Endothelial cell of umbilical vein (primary cell): ENCODE results near the gene PLCD3. TPM values are rescaled to one million over a fixed set of nuclear protein-coding genes. Genes with fewer than 3 reads are reported as not detected.
A peak's percentile ranks its signal among the peaks of the same experiment; 100 is the strongest.

Source experiments
- BruUV-seq: library from RNA; stranded (reverse); fragments of 400-500 nt; replicated peaks from 2 replicates; lab custom pipeline; 2021; lab: Mats Ljungman, UMichigan
- CTCF ChIA-PET: fragments of 300-600, 350-600 bp; sonication (Branson Sonifier 250); formaldehyde crosslinking; loops from one replicate; lab custom pipeline; 2021; ENCODE audit warnings: antibody characterized with exemption, inconsistent platforms; lab: Charles Lee
- POLR2A ChIA-PET: fragments of 300-600, 350-600 bp; sonication (Branson Sonifier 250); formaldehyde crosslinking; loops from one replicate; lab custom pipeline; 2021; ENCODE audit warnings: antibody characterized with exemption, inconsistent platforms; lab: Charles Lee
- DNase-seq: peaks from one replicate; pipeline ENCODE4 v3.0.0-alpha.2; 2011; ENCODE audit warnings: low read depth, low spot score
- FAIRE-seq: peaks from 2 replicates; lab custom pipeline; 2011; peaks lifted over from hg19 to GRCh38; lab: Jason Lieb, UNC
- H2AFZ ChIP-seq: 2 replicates; pipeline ENCODE4 v1.6.0; 2012; ENCODE audit warnings: low read depth, low read length, control low read depth, inconsistent platforms
- H3K27ac ChIP-seq: 2 replicates; pipeline ENCODE4 v1.5.1; 2011; ENCODE audit warnings: low read depth, mild to moderate bottlenecking, control low read depth, low read length, moderate library complexity; ENCODE audit not compliant: insufficient read depth
- H3K27me3 ChIP-seq, 2 experiments: 2 replicates each; pipeline versions ENCODE4 v1.6.0 to v1.6.1; 2011; ENCODE audit warnings: low read length in 2 of 2, mixed read lengths in 1 of 2; ENCODE audit not compliant: control insufficient read depth in 2 of 2, insufficient read depth in 2 of 2
- H3K36me3 ChIP-seq, 2 experiments: 2 replicates in 1 of 2; 3 replicates in 1 of 2; pipeline ENCODE4 v1.5.1; 2011; ENCODE audit warnings: low read length in 2 of 2, mild to moderate bottlenecking in 1 of 2, moderate library complexity in 1 of 2; ENCODE audit not compliant: control insufficient read depth in 2 of 2, insufficient read depth in 2 of 2; ENCODE audit errors: extremely low read depth in 1 of 2
- H3K4me1 ChIP-seq: 3 replicates; pipeline ENCODE4 v1.5.1; 2011; ENCODE audit warnings: mild to moderate bottlenecking, low read length; ENCODE audit not compliant: control insufficient read depth, insufficient read depth; ENCODE audit errors: extremely low read depth
- H3K4me2 ChIP-seq: 2 replicates; pipeline ENCODE4 v1.6.1; 2011; ENCODE audit warnings: low read length, control low read depth, mixed read lengths; ENCODE audit not compliant: insufficient read depth
- H3K4me3 ChIP-seq, 3 experiments: fragments of 200-600 bp in 1 of 3; sonication (generic), shearing (Covaris generic) in 1 of 3; replicated peaks in 1 of 3; 2 replicates each; pipeline ENCODE4 v1.5.1; 2011 to 2016; ENCODE audit warnings: control low read depth in 3 of 3, low read length in 3 of 3, mild to moderate bottlenecking in 2 of 3, inconsistent platforms in 1 of 3, low read depth in 1 of 3, moderate library complexity in 1 of 3; ENCODE audit not compliant: insufficient read depth in 1 of 3
- H3K79me2 ChIP-seq: 2 replicates; pipeline ENCODE4 v1.6.0; 2012; ENCODE audit warnings: low read length, inconsistent platforms; ENCODE audit not compliant: control insufficient read depth, insufficient read depth
- H3K9ac ChIP-seq: replicated peaks from 2 replicates; pipeline ENCODE3; 2011; ENCODE audit warnings: low read length, control low read depth; ENCODE audit not compliant: insufficient read depth; ENCODE audit errors: extremely low read depth
- H3K9me1 ChIP-seq: replicated peaks from 3 replicates; pipeline ENCODE4 v1.6.0; 2011; ENCODE audit warnings: mild to moderate bottlenecking, low read length; ENCODE audit not compliant: control insufficient read depth, insufficient read depth; ENCODE audit errors: extremely low read depth
- H3K9me3 ChIP-seq: replicated peaks from 2 replicates; pipeline ENCODE4 v1.5.1; 2012; ENCODE audit warnings: low read length, inconsistent platforms; ENCODE audit not compliant: control insufficient read depth, insufficient read depth
- H4K20me1 ChIP-seq: replicated peaks from 2 replicates; pipeline ENCODE3; 2011; ENCODE audit warnings: mild to moderate bottlenecking, low read length; ENCODE audit not compliant: control insufficient read depth, insufficient read depth; ENCODE audit errors: extremely low read depth
- FOS ChIP-seq: IDR thresholded peaks from 2 replicates; pipeline ENCODE4 v1.6.1; 2011; ENCODE audit warnings: mild to moderate bottlenecking, low read length, moderate library complexity, borderline replicate concordance; ENCODE audit not compliant: insufficient read depth
- JUN ChIP-seq: IDR thresholded peaks from 2 replicates; pipeline ENCODE4 v1.6.1; 2011; ENCODE audit warnings: borderline replicate concordance, low read depth; ENCODE audit not compliant: insufficient read length, insufficient read depth
- POLR2A ChIP-seq: IDR thresholded peaks from 2 replicates; pipeline ENCODE4 v1.6.1; 2012; ENCODE audit warnings: low read depth, mild to moderate bottlenecking, control low read depth, low read length
- dilution Hi-C: fragments of 300-500 bp; cut with MboI; formaldehyde crosslinking; loops from one replicate; pipeline ENCODE4 v1.15.0; 2019; ENCODE audit warnings: low sequenced_read_pairs; ENCODE audit not compliant: extremely low pct_ligation_motif_present
- intact Hi-C: fragments of 100-400 bp; cut with micrococcal nuclease; formaldehyde crosslinking; loops from one replicate; pipeline ENCODE4 v1.10.0; 2022
- polyA plus RNA-seq, 4 experiments: library from polyadenylated mRNA; depleted of rRNA in 3 of 4; stranded (reverse) in 3 of 4; unstranded in 1 of 4; fragments of >200 nt; gene quantifications; 2 replicates each; pipeline versions ENCODE4 v1.2.1 to v1.2.3, GENCODE V29; 2011 to 2012; ENCODE audit warnings: missing spikeins in 1 of 4
- total RNA-seq: library from RNA; stranded (reverse); gene quantifications from 2 replicates; pipeline ENCODE4 v1.2.3, GENCODE V29; 2021

The PLCD3 gene
- total and polyA plus RNA-seq, 2 donors (not counting 3 experiments of a cell fraction or from before 2014, with no cell fraction given) = 30.4 to 43.1 TPM

DNA sequence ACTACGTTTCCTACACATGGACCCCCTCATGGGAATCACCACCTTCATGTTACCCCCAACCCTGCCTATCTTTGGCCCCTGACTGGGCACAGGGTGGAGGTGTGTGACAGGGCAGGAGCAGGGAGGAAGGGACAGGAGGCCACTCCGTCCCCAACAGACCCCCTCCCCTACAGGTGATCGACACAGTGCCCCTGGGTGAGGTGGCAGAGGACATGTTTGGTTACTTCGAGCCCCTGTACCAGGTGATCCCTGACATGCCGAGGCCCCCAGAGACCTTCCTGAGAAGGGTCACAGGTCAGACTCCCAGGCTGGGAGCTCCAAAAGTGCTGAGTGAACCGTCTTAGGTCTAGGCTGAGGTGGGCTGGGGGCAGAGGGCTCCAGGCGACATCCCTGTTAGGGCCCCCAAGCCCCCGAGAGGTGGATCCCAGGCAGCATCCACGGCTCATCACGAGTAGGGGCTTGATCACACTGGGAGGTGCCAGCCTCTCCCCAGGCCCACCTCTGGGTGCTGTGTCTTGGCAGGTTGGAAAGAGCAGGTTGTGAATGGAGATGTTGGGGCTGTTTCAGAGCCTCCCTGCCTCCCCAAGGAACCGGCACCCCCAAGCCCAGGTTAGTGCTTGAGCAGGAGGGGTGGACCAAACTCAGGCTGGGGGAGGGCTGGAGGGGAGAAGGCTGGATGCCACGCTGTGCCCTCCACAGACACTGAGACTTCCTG, 4.7 kb upstream of the PLCD3 start:
- POLR2A ChIA-PET = no interaction called here
- no peak overlapping the region for H2AFZ ChIP-seq
- H3K4me1 ChIP-seq = peaks cover 10% of the 10 kb centered on the region
- intact Hi-C loops = no loop called here
- no TSS peak for BruUV-seq
- no peaks in the 10 kb centered on the region for H3K9me3 ChIP-seq
- FAIRE-seq = no peak
- H3K4me3 ChIP-seq = no peak overlapping the region
- no peaks in the 10 kb centered on the region for H3K36me3 ChIP-seq
- H3K9me1 ChIP-seq = no peaks in the 10 kb centered on the region
- H3K27me3 ChIP-seq = no peaks in the 10 kb centered on the region
- H3K9ac ChIP-seq = no peak overlapping the region
- no peaks in the 10 kb centered on the region for H4K20me1 ChIP-seq
- dilution Hi-C loops = no loop called here
- no peaks in the 10 kb centered on the region for H3K79me2 ChIP-seq
- H3K27ac ChIP-seq = no peak overlapping the region
- H3K4me2 ChIP-seq = no peak overlapping the region
- CTCF ChIA-PET = interaction anchor here (0.8 to 6.4 kb wide), 4 partner anchors 11 to 257 kb away, joined by 3 to 476 read pairs (median 200); partner anchors contain the start of gene HEXIM1
- TF ChIP-seq JUN = no peak
- no peak for DNase-seq

DNA sequence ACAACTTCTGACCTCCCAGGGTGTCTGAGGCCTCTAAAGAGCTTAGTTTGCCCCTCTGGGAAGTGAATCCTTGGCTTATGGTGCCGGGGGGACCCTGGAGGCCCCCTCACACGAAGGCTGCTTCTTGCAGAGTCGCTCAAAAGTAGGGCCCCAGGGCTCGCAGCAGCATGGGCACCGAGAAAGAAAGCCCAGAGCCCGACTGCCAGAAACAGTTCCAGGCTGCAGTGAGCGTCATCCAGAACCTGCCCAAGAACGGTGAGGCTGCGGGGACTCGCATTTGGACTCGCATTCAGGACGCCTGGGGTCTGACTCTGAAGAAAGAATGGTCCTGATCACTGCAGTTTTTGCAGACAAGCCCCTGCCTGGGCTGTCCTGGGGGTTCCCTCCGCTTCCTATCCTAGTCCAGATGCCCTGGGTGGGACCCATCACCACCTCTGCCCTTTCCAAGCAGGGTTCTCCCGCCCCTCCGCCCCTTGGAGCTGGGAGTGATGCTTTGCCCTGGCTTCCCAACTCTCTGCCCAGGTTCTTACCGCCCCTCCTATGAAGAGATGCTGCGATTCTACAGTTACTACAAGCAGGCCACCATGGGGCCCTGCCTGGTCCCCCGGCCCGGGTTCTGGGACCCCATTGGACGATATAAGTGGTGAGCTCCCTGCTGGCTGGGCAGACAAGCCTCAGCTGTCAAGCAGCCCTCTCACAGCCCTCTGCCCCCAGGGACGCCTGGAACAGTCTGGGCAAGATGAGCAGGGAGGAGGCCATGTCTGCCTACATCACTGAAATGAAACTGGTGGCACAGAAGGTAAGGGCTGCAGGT, 3.9 kb upstream of the PLCD3 start:
- peaks cover 16% of the 10 kb centered on the region for H3K4me1 ChIP-seq
- peak overlapping the region; percentile 14 for H3K27ac ChIP-seq
- no peaks in the 10 kb centered on the region for H3K9me3 ChIP-seq
- BruUV-seq = no TSS peak
- H4K20me1 ChIP-seq = no peaks in the 10 kb centered on the region
- CTCF ChIA-PET = interaction anchor here (0.5 to 6.4 kb wide), 94 partner anchors 11 to 1356 kb away, joined by 3 to 476 read pairs (median 5); partner anchors contain the start of genes C1QL1, CFAP97D1, DCAKD and EFTUD2
- TF ChIP-seq POLR2A = no peak
- no peak for TF ChIP-seq FOS
- no peaks in the 10 kb centered on the region for H3K36me3 ChIP-seq
- H3K9me1 ChIP-seq = no peaks in the 10 kb centered on the region
- no peaks in the 10 kb centered on the region for H3K27me3 ChIP-seq
- peak overlapping the region; percentile 3 to 69 (median 53) for H3K4me3 ChIP-seq
- POLR2A ChIA-PET = interaction anchor here (1.0 to 1.7 kb wide), 4 partner anchors 10 to 61 kb away, joined by 6 to 58 read pairs (median 9); partner anchors contain the start of genes HEXIM1 and HEXIM2
- peak overlapping the region; percentile 77 for H2AFZ ChIP-seq
- no peak for FAIRE-seq
- peaks cover 1% of the 10 kb centered on the region for H3K79me2 ChIP-seq
- dilution Hi-C loops = no loop called here
- H3K9ac ChIP-seq = peak overlapping the region; percentile 22
- DNase-seq = no peak
- intact Hi-C loops = loop anchor here (1.0 kb wide), 4 partner anchors 12 to 99 kb away; partner anchors contain the start of genes HEXIM1 and HEXIM2
- peak overlapping the region; percentile 79 for H3K4me2 ChIP-seq
